Lung (tissue), 12 donors: ENCODE results near the gene EHMT1. TPM values are rescaled to one million over a fixed set of nuclear protein-coding genes. Genes with fewer than 3 reads are reported as not detected.

Experiments
- ATAC-seq: fragments of 200-7000 bp; cut with Tn5 transposase; one replicate; pipeline ENCODE4 v1.9.1; 2020; ENCODE audit warnings: moderate number of reproducible peaks; ENCODE audit not compliant: insufficient read depth, low FRiP score
- DNase-seq, 3 donors: peaks; one replicate each; pipeline ENCODE4 v3.0.0-alpha.2; 2013 to 2017
- H3K27ac ChIP-seq, 2 donors: one replicate each; pipeline ENCODE4 v1.5.1; 2013; ENCODE audit warnings: mild to moderate bottlenecking in 2 of 2, moderate library complexity in 2 of 2, control low read depth in 1 of 2, inconsistent platforms in 1 of 2, low read depth in 1 of 2, low read length in 1 of 2
- H3K27me3 ChIP-seq, 3 donors: one replicate each; pipeline ENCODE4 v1.5.1; 2013; ENCODE audit warnings: low read length in 2 of 3; ENCODE audit not compliant: control insufficient read depth in 3 of 3, insufficient read depth in 3 of 3
- H3K36me3 ChIP-seq, 4 donors: one replicate each; pipeline ENCODE4 v1.5.1; 2013; ENCODE audit warnings: low read length in 4 of 4, mild to moderate bottlenecking in 1 of 4, moderate library complexity in 1 of 4; ENCODE audit not compliant: control insufficient read depth in 4 of 4, insufficient read depth in 4 of 4
- H3K4me1 ChIP-seq, 5 donors: one replicate each; pipeline ENCODE4 v1.5.1; 2013; ENCODE audit warnings: low read length in 5 of 5, mild to moderate bottlenecking in 2 of 5, moderate library complexity in 1 of 5; ENCODE audit not compliant: control insufficient read depth in 5 of 5, insufficient read depth in 5 of 5
- H3K4me3 ChIP-seq: one replicate; pipeline ENCODE4 v1.5.1; 2013; ENCODE audit warnings: mild to moderate bottlenecking, control low read depth, moderate library complexity
- H3K9ac ChIP-seq, 2 donors: one replicate each; pipeline ENCODE4 v1.5.1; 2013; ENCODE audit warnings: low read length in 2 of 2, control low read depth in 1 of 2; ENCODE audit not compliant: insufficient read depth in 1 of 2
- H3K9me3 ChIP-seq, 4 donors: one replicate each; pipeline ENCODE4 v1.5.1; 2013; ENCODE audit warnings: low read length in 3 of 4, mild to moderate bottlenecking in 1 of 4, moderate library complexity in 1 of 4; ENCODE audit not compliant: control insufficient read depth in 4 of 4, insufficient read depth in 3 of 4
- WGBS, 2 donors: extraction: QIAGEN DNeasy Blood & Tissue Kit; methylation state at CpG; one replicate each; pipeline ENCODE4 v1.1.7; 2013; 5-methylcytosine and 5-hydroxymethylcytosine counted together
- polyA plus RNA-seq, 2 donors: library from polyadenylated mRNA; stranded (reverse); fragments of 200-250 nt; gene quantifications; one replicate each; pipeline ENCODE4 v1.2.1, GENCODE V29; 2013
- total RNA-seq, 2 donors: library from RNA; depleted of rRNA in 1 of 2; stranded (reverse); fragments of >200 nt in 1 of 2; gene quantifications; one replicate each; pipeline ENCODE4 v1.2.1, GENCODE V29; 2014 to 2021
- TF ChIP-seq, protein P1 (sequence below): IDR thresholded peaks from 2 replicates; pipeline ENCODE4 v1.5.1; 2012; ENCODE audit warnings: mild to moderate bottlenecking; ENCODE audit errors: control extremely low read depth, extremely low read depth
- donor health status: control.
- donor health status: control.
- donor health status: Bipolar disorder and iron deficiency.
- donor health status: healthy.
- donor health status: DM: yes; HTN: yes; CAD: no.

The EHMT1 gene
- total and polyA plus RNA-seq, 4 donors, result 32.2 to 91.5 (median 58.1) TPM

GRCh38 chr9:137781906-137782585 is 163.2 kb downstream of the EHMT1 start:
- ATAC-seq, result no peak
- Histone ChIP-seq H3K27ac (no peak overlapping the region), H3K9me3 (no peaks in the 10 kb centered on the region), H3K27me3 (no peaks in the 10 kb centered on the region), H3K36me3 (peaks cover 22 to 55% (median 32%) of the 10 kb centered on the region in 4 donors), H3K4me1 (no peaks in the 10 kb centered on the region), H3K9ac (no peak overlapping the region), H3K4me3 (no peak overlapping the region)
- no peak for DNase-seq
- WGBS, 2 donors, result 95% methylated on average over 29 of the region's 29 CpGs
- TF ChIP-seq, protein P1, sequence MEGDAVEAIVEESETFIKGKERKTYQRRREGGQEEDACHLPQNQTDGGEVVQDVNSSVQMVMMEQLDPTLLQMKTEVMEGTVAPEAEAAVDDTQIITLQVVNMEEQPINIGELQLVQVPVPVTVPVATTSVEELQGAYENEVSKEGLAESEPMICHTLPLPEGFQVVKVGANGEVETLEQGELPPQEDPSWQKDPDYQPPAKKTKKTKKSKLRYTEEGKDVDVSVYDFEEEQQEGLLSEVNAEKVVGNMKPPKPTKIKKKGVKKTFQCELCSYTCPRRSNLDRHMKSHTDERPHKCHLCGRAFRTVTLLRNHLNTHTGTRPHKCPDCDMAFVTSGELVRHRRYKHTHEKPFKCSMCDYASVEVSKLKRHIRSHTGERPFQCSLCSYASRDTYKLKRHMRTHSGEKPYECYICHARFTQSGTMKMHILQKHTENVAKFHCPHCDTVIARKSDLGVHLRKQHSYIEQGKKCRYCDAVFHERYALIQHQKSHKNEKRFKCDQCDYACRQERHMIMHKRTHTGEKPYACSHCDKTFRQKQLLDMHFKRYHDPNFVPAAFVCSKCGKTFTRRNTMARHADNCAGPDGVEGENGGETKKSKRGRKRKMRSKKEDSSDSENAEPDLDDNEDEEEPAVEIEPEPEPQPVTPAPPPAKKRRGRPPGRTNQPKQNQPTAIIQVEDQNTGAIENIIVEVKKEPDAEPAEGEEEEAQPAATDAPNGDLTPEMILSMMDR, result no peak

GRCh38 chr9:137783521-137783920 is 164.7 kb downstream of the EHMT1 start:
- WGBS, 2 donors, result 94 to 95% methylated on average over 12 of the region's 12 CpGs

DNA sequence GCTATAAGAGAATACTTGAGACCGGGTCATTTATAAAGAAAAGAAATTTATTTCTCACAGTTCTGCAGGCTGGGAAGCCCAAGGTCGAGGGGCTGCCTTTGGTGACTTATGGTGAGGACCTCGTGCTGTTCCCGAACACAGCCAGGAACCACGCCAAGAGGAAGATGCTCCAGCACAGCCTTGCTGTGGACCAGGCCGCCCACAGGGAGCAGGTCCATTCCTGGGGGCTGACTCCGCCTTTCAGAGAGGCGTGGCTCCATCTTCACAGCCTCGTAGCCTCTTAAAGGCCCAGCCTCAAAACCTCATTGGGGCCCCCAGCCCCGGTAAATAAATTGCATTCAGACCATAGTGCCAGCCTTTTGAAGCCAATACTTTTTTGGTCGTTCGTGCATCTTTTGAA is 165.2 kb downstream of the EHMT1 start:
- peaks cover 0 to 3% (median 0%) of the 10 kb centered on the region in 5 donors for H3K4me1 ChIP-seq
- H3K36me3 ChIP-seq, result peaks cover 17 to 46% (median 29%) of the 10 kb centered on the region in 4 donors
- ATAC-seq (no peak), DNase-seq (no peak)
- H3K9me3 ChIP-seq, result no peaks in the 10 kb centered on the region
- H3K9ac ChIP-seq, result no peak overlapping the region
- WGBS, 2 donors, result 90 to 92% methylated on average over 12 of the region's 12 CpGs
- H3K4me3 ChIP-seq, result no peak overlapping the region
- TF ChIP-seq, protein P1, result no peak
- no peak overlapping the region for H3K27ac ChIP-seq
- no peaks in the 10 kb centered on the region for H3K27me3 ChIP-seq

More at GRCh38 chr9:137783521-137783920, 164.7 kb downstream of the EHMT1 start:
- H3K27me3 ChIP-seq, result no peaks in the 10 kb centered on the region
- no peak overlapping the region for H3K4me3 ChIP-seq
- H3K27ac ChIP-seq, result no peak overlapping the region
- H3K4me1 ChIP-seq, result peaks cover 0 to 3% (median 0%) of the 10 kb centered on the region in 5 donors
- H3K9ac ChIP-seq, result no peak overlapping the region
- no peaks in the 10 kb centered on the region for H3K9me3 ChIP-seq
- DNase-seq, result no peak
- H3K36me3 ChIP-seq, result peaks cover 17 to 49% (median 31%) of the 10 kb centered on the region in 4 donors
- TF ChIP-seq, protein P1, result no peak
- ATAC-seq, result no peak
